Mammary epithelial cell (primary cell): ENCODE data around the gene CSNK1G1.

ENCODE experiments used
- CTCF ChIP-seq, 2 donors: IDR thresholded peaks in 1 of 2; conservative IDR thresholded peaks in 1 of 2; 2 replicates each; pipeline ENCODE4 v1.5.1; 2011 to 2012; ENCODE audit warnings: inconsistent platforms in 2 of 2, low read length in 2 of 2, mild to moderate bottlenecking in 2 of 2, control low read depth in 1 of 2, low read depth in 1 of 2; ENCODE audit not compliant: insufficient read depth in 1 of 2; ENCODE audit errors: extremely low read depth in 1 of 2
- EZH2 ChIP-seq: IDR thresholded peaks from 2 replicates; pipeline ENCODE4 v1.6.1; 2012; ENCODE audit warnings: low read length, inconsistent platforms, borderline replicate concordance

DNA sequence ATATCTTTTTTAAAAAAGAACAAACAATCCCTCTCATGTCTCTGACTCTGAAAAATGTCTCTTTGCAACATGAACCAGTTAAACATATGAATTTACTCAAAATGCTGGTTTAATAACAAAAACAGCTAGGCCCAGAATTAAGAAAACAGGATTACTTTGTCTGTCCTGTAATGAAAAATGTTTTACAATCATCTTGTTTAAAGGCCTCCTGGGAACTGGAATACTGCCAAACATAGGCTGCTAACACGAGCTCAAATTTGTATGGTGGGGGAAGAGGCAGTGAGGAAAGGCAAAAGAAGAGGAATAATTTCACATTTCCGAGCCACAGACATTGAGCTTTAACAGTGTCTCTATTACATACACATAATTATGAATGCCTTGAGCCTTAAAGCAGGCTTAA lies 131.5 kb downstream of the CSNK1G1 start:
- TF ChIP-seq CTCF (conservative IDR thresholded peaks at IDR 0.05 in 1 of 2, IDR thresholded peaks at IDR 0.05 in 1 of 2; ENCODE audit: extremely low read depth in 1 of 2, insufficient read depth in 1 of 2, low read depth in 1 of 2, low read length in 2 of 2) (no peak), EZH2 (no peak)
